IPS-20b (cell line): ENCODE data around the gene LYL1.
A peak's percentile ranks its signal among the peaks of the same experiment; 100 is the strongest.

Source experiments
- H3K27ac ChIP-seq: one replicate; pipeline ENCODE4 v1.5.1; 2013; ENCODE audit warnings: low read length
- H3K27me3 ChIP-seq: 2 replicates; pipeline ENCODE4 v1.6.1; 2013; ENCODE audit warnings: mild to moderate bottlenecking, low read length, inconsistent platforms; ENCODE audit not compliant: insufficient read depth
- H3K36me3 ChIP-seq: 2 replicates; pipeline ENCODE4 v1.6.1; 2013; ENCODE audit warnings: low read depth, mild to moderate bottlenecking, inconsistent platforms, low read length, moderate library complexity; ENCODE audit not compliant: insufficient read depth
- H3K4me1 ChIP-seq: 2 replicates; pipeline ENCODE4 v1.6.1; 2013; ENCODE audit warnings: mild to moderate bottlenecking, control low read depth, inconsistent platforms, low read length, moderate library complexity; ENCODE audit not compliant: insufficient read depth
- H3K4me3 ChIP-seq: 2 replicates; pipeline ENCODE4 v1.5.1; 2013; ENCODE audit warnings: mild to moderate bottlenecking, low read length, inconsistent platforms
- H3K9ac ChIP-seq: 2 replicates; pipeline ENCODE4 v1.6.1; 2013; ENCODE audit warnings: low read depth, mild to moderate bottlenecking, inconsistent platforms, low read length, moderate library complexity
- H3K9me3 ChIP-seq: 2 replicates; pipeline ENCODE4 v1.6.1; 2013; ENCODE audit warnings: mild to moderate bottlenecking, low read depth, low read length, inconsistent platforms; ENCODE audit not compliant: insufficient read depth

Gene LYL1

DNA sequence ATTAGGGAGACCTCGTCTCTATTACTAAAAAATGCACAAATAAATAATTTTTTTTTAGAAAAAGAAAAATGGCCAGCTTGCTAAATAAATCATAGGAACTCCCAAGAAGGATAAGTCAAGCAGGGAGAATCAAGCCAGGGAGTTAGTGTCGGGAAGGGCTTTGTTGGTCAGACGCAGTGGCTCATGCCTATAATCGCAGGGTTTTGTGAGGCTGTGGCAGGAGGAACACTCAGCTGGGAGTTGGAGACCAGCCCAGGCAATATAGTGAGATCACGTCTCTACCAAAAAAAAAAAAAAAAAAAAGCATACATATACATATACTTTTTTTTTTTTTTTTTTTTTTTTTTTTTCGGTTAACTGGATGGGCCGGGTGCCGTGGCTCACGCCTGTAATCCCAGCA lies 24.4 kb upstream of the LYL1 start:
- Histone ChIP-seq H3K36me3 (peaks cover 15% of the 10 kb centered on the region), H3K27ac (no peak overlapping the region), H3K4me1 (no peaks in the 10 kb centered on the region)

DNA sequence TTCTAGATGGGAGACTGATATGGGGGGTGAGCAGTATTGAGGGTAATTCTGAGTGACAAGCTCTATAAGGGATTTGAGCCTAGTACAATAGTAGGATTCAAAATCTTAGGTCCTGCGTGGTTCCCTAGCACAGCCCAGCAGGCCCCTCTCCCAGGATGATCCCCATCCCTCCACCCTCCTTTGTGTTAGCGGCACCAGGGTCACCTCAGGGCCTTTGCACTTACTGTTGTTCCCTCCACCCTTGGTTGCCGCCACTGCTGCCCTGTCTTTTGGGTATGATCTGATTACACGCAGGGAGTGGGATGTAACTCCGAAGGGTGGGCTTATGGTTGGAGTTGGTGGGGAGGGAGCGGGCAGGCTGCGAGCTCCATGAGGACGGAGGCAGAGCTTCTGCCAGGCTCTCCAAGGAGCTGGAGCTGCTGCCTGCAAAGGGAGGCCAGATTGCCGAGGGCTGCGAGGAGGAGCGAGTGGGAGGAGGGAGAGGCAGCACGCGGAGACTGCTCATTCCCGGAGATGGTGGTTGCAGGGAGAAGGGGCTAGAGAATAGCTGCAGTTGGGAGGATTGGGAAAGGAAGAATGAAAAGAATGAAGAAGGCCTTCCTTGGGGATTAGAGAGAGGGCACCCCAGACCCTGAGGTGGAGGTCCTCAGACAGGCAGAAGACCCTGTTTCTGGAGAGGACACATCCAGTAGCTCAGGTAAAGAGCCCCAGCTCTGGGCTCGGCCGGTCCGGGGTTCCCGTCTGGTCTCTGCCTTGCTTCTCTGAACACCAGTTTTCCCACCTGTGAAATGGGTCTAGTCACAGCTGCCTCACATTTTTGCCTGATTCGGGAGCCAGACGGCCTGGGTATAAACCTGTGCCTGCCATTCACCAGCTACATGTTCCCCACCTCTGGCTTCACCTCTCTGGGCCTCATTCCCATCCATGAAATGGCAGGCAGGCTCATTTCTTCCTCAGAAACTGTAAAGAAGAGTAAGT lies 20.6 kb upstream of the LYL1 start:
- peaks cover 18% of the 10 kb centered on the region for H3K4me1 ChIP-seq
- no peak overlapping the region for H3K4me3 ChIP-seq
- H3K9ac ChIP-seq, result no peak overlapping the region; the same call in 1 of the 2 replicates
- no peaks in the 10 kb centered on the region for H3K9me3 ChIP-seq
- H3K27ac ChIP-seq, result no peak overlapping the region
- H3K27me3 ChIP-seq, result no peaks in the 10 kb centered on the region
- H3K36me3 ChIP-seq, result peaks cover 37% of the 10 kb centered on the region

More for the DNA sequence above, 24.4 kb upstream of the LYL1 start:
- Histone ChIP-seq H3K4me3 (no peak overlapping the region), H3K9me3 (no peaks in the 10 kb centered on the region; the same call in 1 of the 2 replicates), H3K9ac (no peak overlapping the region), H3K27me3 (no peaks in the 10 kb centered on the region)

DNA sequence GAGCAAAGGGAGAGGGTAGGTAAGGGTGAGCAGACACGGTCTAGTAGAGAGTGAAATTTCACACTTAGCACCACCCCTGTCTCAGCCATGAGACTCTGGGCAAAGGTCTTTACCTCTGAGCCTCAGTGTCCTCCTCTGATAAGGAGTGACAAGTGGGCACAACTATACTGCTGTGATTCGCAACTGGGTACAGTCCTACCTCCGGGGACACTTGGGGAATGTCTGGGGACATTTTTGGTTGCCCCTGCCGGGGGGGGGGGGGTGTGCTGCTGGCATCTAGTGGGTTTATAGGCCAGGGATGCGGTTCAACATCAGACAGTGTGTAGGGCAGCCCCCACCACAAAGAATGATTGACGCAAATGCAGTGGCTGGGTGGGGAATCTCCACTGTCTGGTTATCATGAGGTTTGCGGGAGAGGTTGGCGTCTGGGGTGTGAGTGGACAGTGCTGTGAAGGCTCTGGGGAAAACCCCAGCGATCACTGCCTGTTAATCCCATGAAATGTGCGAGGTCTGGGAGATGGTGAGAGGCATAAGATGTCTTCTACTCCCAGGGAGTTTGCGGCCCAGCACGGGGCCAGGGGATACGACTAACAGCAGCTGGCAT lies 19.7 kb upstream of the LYL1 start:
- no peaks in the 10 kb centered on the region for H3K9me3 ChIP-seq
- peaks cover 37% of the 10 kb centered on the region for H3K36me3 ChIP-seq
- H3K27me3 ChIP-seq, result no peaks in the 10 kb centered on the region
- no peak overlapping the region for H3K9ac ChIP-seq
- peaks cover 18% of the 10 kb centered on the region for H3K4me1 ChIP-seq
- H3K4me3 ChIP-seq, result no peak overlapping the region
- H3K27ac ChIP-seq, result no peak overlapping the region

DNA sequence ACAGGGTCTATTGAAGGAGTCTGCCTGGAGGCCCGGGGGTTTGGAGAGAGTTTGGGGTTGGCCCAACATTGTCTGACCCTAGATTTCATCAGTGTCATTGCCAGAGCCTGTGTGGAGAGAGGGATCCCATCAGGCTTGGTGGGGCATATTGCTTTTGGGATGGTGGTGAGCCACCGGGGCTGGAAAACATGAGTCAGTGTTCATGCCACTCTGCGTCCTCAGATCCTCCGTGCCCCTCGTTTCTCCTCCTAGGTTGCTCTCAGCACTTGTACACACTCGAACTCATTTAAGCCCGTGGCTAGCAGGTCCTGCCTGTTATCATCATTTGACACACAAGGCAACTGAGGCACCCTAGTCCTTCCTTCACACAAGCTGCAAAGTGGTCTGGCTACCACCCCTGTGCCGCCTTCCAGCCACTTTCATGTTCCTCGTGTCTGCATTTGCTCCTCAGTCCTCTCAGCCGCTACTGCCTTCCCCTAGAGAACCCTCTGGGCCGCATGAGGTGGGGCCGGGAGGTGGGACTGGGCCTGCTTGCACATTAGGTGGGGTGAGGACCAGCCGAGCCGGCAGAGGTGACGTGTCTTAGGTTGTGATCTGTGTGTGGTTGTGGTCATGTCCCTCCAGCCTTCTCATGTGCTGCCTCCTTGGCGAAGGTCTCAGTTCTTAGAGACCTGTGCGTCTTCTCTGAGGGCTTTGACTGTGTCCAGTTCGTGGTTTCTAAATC lies 19.1 kb upstream of the LYL1 start:
- Histone ChIP-seq H3K9me3 (no peaks in the 10 kb centered on the region), H3K27ac (no peak overlapping the region), H3K9ac (no peak overlapping the region), H3K27me3 (no peaks in the 10 kb centered on the region), H3K36me3 (peaks cover 35% of the 10 kb centered on the region), H3K4me3 (no peak overlapping the region), H3K4me1 (peaks cover 18% of the 10 kb centered on the region)

DNA sequence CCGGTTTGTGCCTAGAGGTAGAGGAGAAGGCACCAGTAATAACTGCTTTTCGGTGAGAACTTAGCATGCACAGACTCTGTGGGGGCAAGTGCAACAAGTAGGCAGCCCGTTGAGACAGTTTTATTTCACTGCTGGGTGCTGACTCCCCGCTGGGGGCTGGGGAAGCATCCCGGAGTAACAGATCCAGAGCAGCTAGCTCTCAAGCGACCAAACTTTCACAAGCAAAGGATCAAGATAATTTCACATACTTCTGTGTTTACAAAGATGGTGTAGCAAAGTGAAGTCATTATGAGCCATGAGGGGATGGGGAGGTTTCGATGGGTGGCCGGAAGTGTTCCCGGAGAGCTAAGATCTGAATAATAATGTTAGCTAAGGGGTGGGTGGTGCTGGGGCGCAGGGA lies 18.2 kb upstream of the LYL1 start:
- no peaks in the 10 kb centered on the region for H3K9me3 ChIP-seq
- H3K36me3 ChIP-seq, result peaks cover 28% of the 10 kb centered on the region
- H3K4me3 ChIP-seq, result peak overlapping the region; percentile 82; the same call in 1 of the 2 replicates
- peaks cover 18% of the 10 kb centered on the region for H3K4me1 ChIP-seq
- no peak overlapping the region for H3K27ac ChIP-seq
- peak overlapping the region; percentile 10; the same call in 1 of the 2 replicates for H3K9ac ChIP-seq
- H3K27me3 ChIP-seq, result no peaks in the 10 kb centered on the region

DNA sequence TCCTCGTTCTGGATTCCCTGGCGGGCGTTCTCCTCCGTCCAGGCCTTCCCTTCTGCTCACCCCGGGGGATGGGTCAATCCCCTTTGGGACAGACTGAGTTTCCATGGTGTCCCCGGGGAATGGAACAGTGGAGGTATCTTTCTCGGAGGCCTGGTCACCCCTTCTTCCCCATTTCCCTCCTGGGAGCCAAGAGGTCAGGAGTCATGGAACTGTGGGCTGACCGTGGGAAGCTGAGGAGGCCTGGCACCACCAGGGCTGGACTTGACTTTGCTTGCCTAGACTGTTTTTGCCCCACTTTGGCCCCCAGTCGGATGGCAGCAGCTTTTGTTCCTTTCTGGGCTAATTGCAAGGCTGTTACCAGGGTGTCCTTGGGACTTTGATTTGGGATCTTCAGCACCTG lies 17.4 kb upstream of the LYL1 start:
- no peak overlapping the region for H3K27ac ChIP-seq
- H3K9me3 ChIP-seq, result no peaks in the 10 kb centered on the region
- H3K36me3 ChIP-seq, result peaks cover 29% of the 10 kb centered on the region
- no peaks in the 10 kb centered on the region for H3K27me3 ChIP-seq
- peaks cover 18% of the 10 kb centered on the region for H3K4me1 ChIP-seq
- H3K9ac ChIP-seq, result peak overlapping the region; percentile 10; the same call in 1 of the 2 replicates
- H3K4me3 ChIP-seq, result peak overlapping the region; percentile 82; the same call in 1 of the 2 replicates

DNA sequence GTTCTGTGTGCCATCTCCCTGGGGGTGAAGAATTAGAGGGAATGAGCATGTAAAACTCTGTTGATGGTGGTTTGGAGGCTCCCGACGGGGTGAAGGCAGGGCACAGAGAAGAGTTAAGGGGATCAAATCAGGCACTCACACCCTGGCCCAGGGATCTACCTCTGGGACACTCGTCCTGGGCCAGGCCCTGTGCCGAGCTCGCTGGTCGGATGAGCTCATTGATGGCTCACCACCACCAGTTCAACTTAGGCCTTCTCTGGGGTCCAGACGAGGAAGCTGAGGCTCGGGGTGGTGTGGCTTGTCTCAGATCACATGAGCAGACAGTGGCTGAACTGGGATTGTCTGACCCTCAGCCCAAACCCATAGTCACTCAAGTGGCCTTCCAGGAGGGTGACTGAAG lies 17.0 kb upstream of the LYL1 start:
- Histone ChIP-seq H3K27me3 (no peaks in the 10 kb centered on the region), H3K9me3 (no peaks in the 10 kb centered on the region), H3K4me1 (peaks cover 18% of the 10 kb centered on the region), H3K36me3 (peaks cover 33% of the 10 kb centered on the region), H3K9ac (peak overlapping the region; percentile 81; the same call in 1 of the 2 replicates), H3K4me3 (peak overlapping the region; percentile 82), H3K27ac (peak overlapping the region; percentile 32)

DNA sequence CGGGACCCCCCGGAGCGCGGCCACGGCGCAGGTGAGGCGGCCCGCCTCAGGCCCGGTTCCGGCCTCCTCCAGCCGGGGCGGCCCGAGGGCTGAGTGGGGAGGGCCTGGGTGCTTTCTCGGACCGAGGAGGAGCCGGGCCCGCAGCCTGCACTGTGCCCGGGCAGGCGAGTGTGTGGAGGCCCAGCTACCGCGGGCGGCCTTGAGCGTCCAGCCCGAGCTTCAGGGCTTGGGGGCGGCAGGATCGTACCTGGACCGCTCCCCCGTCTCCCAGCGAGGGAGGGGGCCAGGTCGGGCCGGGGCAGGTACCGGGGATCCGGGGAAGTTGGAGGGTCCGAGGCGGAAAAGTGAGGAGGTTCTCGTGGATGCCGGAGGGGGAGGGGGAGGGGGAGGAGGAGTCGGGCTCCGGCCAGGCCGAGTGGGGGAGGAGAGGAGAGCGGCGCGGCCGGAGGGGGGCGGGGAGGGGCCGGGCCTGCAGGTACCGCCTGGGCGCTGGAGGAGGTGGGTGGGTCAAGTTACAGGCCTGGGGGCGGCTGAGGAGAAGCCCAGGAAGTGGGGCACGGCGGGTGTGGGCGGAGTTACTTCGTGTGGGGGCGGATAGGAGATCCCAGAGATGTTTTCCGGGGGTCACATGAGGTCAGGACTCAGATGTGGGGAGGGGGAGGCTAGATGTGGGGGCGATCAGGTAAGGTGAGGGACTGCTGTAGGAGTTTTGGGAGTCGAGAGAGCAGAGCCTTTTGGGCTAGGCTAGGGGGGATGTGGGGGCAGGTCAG lies 16.0 kb upstream of the LYL1 start:
- Histone ChIP-seq H3K9ac (peak overlapping the region; percentile 95), H3K4me1 (peaks cover 18% of the 10 kb centered on the region), H3K27me3 (no peaks in the 10 kb centered on the region), H3K36me3 (peaks cover 36% of the 10 kb centered on the region), H3K4me3 (peak overlapping the region; percentile 82), H3K9me3 (no peaks in the 10 kb centered on the region), H3K27ac (peak overlapping the region; percentile 80)

DNA sequence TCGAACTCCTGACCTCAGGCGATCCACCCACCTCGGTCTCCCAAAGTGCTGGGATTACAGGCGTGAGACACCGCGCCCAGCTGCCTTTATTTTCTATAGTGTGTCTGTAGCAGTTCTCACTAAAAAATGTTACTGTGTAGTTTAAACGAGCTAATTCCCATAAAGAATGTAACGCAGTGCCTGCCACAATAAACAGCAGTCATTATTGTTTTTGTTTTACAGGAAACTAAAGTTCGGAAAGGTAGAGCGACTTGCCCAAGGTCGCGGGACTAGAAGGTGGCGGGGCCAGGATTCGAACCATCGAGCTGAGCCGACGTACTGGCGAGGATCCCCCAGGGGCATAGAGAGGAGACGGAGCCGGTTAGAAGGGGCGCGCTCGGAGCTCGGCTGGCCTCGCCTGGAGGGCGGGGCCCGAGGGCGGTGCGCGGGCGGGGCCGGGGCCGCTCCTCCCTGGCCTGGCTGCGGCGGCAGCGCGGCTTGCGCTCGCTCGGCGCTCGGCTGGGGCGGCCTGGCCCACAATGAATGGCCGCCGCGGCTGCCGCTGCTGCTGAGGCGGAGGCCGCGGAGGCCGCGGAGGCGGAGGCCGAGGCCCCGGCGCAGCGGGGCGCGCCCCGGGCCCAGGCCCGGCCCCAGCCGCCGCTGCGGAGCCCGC lies 15.2 kb upstream of the LYL1 start, which contains the start of gene NACC1:
Gene NACC1 (plus strand): TSS at position 493 of the 652 bp plus-strand sequence. CDS start 16,944 bp downstream, outside the sequence.
- H3K27ac ChIP-seq, result peak within 1 kb of the TSS; percentile 80
- peak within 1 kb of the TSS; percentile 95 for H3K9ac ChIP-seq
- no peaks in the 10 kb centered on the region for H3K9me3 ChIP-seq
- peak within 1 kb of the TSS; percentile 95 for H3K4me3 ChIP-seq
- H3K36me3 ChIP-seq, result peaks cover 41% of the 10 kb centered on the region
- no peaks in the 10 kb centered on the region for H3K27me3 ChIP-seq
- H3K4me1 ChIP-seq, result peaks cover 18% of the 10 kb centered on the region

DNA sequence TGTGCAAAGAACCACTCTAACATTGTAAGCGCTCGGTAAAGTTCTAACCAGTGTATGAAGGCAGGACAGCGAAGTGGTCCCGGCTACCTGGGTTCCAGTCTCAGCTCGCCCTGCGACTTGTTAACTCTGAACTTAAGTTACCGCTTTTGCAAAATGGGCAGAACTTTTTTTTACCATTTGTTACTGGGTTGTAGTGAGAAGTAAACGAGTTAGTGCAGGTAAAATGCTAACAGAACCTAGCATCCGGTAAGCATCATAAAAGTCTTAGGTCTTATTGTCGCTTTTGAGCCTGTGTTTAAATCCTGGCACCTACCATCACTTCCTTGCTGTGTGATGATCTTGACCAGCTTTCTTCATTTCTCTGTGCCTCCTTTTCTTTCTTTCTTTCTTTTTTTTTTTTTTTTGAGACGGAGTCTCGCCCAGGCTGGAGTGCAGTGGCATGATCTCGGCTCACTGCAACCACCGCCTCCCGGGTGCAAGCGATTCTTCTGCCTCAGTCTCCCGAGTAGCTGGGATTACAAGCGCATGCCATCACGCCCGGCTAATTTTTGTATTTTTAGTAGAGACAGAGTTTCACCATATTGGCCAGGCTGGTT lies 14.6 kb upstream of the LYL1 start:
- H3K9me3 ChIP-seq, result no peaks in the 10 kb centered on the region
- H3K27me3 ChIP-seq, result no peaks in the 10 kb centered on the region
- no peak overlapping the region for H3K27ac ChIP-seq
- peak overlapping the region; percentile 95 for H3K4me3 ChIP-seq
- peak overlapping the region; percentile 94; the same call in 1 of the 2 replicates for H3K9ac ChIP-seq
- peaks cover 47% of the 10 kb centered on the region for H3K36me3 ChIP-seq
- H3K4me1 ChIP-seq, result peaks cover 18% of the 10 kb centered on the region
